ENCODE results near the gene MRC2.
"Not testable (repeated sequence)": the region's sequence is repeated elsewhere in the genome, so short reads cannot be mapped to it uniquely, and the experiment has no call there.

Gene MRC2

GRCh38 chr17:62696726-62697490 lies 69.4 kb downstream of the MRC2 start (continued):
- TF ChIP-seq, protein P1, sequence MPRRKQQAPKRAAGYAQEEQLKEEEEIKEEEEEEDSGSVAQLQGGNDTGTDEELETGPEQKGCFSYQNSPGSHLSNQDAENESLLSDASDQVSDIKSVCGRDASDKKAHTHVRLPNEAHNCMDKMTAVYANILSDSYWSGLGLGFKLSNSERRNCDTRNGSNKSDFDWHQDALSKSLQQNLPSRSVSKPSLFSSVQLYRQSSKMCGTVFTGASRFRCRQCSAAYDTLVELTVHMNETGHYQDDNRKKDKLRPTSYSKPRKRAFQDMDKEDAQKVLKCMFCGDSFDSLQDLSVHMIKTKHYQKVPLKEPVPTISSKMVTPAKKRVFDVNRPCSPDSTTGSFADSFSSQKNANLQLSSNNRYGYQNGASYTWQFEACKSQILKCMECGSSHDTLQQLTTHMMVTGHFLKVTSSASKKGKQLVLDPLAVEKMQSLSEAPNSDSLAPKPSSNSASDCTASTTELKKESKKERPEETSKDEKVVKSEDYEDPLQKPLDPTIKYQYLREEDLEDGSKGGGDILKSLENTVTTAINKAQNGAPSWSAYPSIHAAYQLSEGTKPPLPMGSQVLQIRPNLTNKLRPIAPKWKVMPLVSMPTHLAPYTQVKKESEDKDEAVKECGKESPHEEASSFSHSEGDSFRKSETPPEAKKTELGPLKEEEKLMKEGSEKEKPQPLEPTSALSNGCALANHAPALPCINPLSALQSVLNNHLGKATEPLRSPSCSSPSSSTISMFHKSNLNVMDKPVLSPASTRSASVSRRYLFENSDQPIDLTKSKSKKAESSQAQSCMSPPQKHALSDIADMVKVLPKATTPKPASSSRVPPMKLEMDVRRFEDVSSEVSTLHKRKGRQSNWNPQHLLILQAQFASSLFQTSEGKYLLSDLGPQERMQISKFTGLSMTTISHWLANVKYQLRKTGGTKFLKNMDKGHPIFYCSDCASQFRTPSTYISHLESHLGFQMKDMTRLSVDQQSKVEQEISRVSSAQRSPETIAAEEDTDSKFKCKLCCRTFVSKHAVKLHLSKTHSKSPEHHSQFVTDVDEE (CRISPR knock-in tag; IDR thresholded peaks at IDR 0.05) = no peak
- TF ChIP-seq ZNF565 (CRISPR knock-in tag; conservative IDR thresholded peaks at IDR 0.05; ENCODE audit: low read depth) = no peak
- TF ChIP-seq RARB (CRISPR knock-in tag; IDR thresholded peaks at IDR 0.05) = no peak
- TF ChIP-seq, protein P2, sequence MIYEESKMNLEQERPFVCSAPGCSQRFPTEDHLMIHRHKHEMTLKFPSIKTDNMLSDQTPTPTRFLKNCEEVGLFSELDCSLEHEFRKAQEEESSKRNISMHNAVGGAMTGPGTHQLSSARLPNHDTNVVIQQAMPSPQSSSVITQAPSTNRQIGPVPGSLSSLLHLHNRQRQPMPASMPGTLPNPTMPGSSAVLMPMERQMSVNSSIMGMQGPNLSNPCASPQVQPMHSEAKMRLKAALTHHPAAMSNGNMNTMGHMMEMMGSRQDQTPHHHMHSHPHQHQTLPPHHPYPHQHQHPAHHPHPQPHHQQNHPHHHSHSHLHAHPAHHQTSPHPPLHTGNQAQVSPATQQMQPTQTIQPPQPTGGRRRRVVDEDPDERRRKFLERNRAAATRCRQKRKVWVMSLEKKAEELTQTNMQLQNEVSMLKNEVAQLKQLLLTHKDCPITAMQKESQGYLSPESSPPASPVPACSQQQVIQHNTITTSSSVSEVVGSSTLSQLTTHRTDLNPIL (CRISPR knock-in tag; IDR thresholded peaks at IDR 0.05; ENCODE audit: low read depth) = no peak

- not testable (repeated sequence) for ATAC-seq
Measured at GRCh38 chr17:62698459-62698858, 71.0 kb downstream of the MRC2 start.

- TF ChIP-seq TCF4 (CRISPR knock-in tag; IDR thresholded peaks at IDR 0.05; ENCODE audit: borderline replicate concordance) (no peak), GLIS3 (CRISPR knock-in tag; IDR thresholded peaks at IDR 0.05) (no peak), ZFP30 (CRISPR knock-in tag; IDR thresholded peaks at IDR 0.05) (no peak)
- TF ChIP-seq, protein P2 (CRISPR knock-in tag; IDR thresholded peaks at IDR 0.05; ENCODE audit: low read depth) = no peak
- ATAC-seq = no peak
Measured at GRCh38 chr17:62700964-62701705, 73.7 kb downstream of the MRC2 start.

DNA sequence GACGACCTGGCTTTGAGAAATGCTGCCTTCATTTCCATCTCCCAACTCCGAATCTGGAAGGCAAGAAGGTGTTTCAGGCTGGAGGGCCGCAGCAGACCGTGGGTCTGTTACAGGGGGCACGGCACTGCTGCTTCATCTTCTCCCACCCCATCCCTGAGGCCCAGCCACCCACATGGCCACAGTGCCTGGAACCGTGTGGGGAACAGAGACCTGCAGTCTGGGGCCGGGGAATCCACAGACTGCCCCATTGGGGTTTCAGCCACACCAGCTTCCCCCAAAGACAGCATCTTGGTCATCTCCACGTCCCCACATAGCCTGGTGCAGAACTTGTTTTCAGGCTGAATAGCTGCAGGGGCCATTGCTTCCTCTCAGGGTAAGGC lies 74.2 kb downstream of the MRC2 start:
- TF ChIP-seq ZNF8 (CRISPR knock-in tag; IDR thresholded peaks at IDR 0.05) = no peak
- no peak for TF ChIP-seq CSRNP3 (CRISPR knock-in tag; IDR thresholded peaks at IDR 0.05)
- TF ChIP-seq CSDC2 (CRISPR knock-in tag; IDR thresholded peaks at IDR 0.05) = no peak
- TF ChIP-seq, protein P1 (CRISPR knock-in tag; IDR thresholded peaks at IDR 0.05) = no peak
- no peak for TF ChIP-seq ZFP3 (CRISPR knock-in tag; IDR thresholded peaks at IDR 0.05)
- TF ChIP-seq SNAI2 (CRISPR knock-in tag; IDR thresholded peaks at IDR 0.05) = no peak
- TF ChIP-seq TOX (CRISPR knock-in tag; IDR thresholded peaks at IDR 0.05; ENCODE audit: borderline replicate concordance) = no peak
- ATAC-seq = no peak

DNA sequence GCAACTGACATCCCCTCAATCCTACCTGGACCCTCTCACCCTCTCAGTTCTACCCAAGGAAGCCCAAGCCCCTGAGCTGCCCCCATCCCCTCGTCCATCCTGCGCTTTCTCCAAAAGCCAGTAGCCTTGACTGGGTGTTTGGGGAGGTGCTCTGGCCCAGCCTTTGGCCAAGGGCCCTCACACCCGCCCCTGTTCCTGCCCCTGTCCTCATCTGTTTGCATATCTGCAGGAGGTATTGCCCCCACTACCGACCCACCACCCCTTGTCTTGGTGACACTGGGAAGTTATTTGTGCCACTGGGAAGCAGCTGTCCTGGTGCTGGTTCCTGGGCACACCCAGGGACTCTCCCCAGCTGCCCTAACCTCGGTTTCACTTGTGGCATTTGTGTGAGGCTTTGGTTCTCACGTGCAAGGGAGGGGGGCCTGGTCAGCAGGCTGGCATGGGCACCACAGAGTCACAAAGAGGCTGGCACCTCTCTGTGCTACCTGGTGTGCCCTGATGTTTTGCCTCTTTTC lies 75.3 kb downstream of the MRC2 start:
- no peak for TF ChIP-seq ARNTL (CRISPR knock-in tag; IDR thresholded peaks at IDR 0.05; ENCODE audit: borderline replicate concordance, low read depth)
- no peak for TF ChIP-seq PPARA (CRISPR knock-in tag; IDR thresholded peaks at IDR 0.05; ENCODE audit: borderline replicate concordance)
- TF ChIP-seq, protein P3, sequence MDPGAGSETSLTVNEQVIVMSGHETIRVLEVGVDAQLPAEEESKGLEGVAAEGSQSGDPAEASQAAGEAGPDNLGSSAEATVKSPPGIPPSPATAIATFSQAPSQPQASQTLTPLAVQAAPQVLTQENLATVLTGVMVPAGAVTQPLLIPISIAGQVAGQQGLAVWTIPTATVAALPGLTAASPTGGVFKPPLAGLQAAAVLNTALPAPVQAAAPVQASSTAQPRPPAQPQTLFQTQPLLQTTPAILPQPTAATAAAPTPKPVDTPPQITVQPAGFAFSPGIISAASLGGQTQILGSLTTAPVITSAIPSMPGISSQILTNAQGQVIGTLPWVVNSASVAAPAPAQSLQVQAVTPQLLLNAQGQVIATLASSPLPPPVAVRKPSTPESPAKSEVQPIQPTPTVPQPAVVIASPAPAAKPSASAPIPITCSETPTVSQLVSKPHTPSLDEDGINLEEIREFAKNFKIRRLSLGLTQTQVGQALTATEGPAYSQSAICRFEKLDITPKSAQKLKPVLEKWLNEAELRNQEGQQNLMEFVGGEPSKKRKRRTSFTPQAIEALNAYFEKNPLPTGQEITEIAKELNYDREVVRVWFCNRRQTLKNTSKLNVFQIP (CRISPR knock-in tag; IDR thresholded peaks at IDR 0.05; ENCODE audit: borderline replicate concordance, low read depth) = no peak
- no peak for TF ChIP-seq BACH2 (CRISPR knock-in tag; IDR thresholded peaks at IDR 0.05; ENCODE audit: borderline replicate concordance)
- TF ChIP-seq ZNF8 (CRISPR knock-in tag; IDR thresholded peaks at IDR 0.05) = no peak
- no peak for TF ChIP-seq ZNF70 (CRISPR knock-in tag; IDR thresholded peaks at IDR 0.05)
- TF ChIP-seq TOX (CRISPR knock-in tag; IDR thresholded peaks at IDR 0.05; ENCODE audit: borderline replicate concordance) = no peak
- no peak for TF ChIP-seq CSRNP3 (CRISPR knock-in tag; IDR thresholded peaks at IDR 0.05)
- no peak for ATAC-seq

Data from SK-N-SH treated with all-trans-retinoic acid at 6 μM for 48 hours (cell line).